ENCODE data around the gene SLC26A5.
"Not testable (repeated sequence)": the region's sequence is repeated elsewhere in the genome, so short reads cannot be mapped to it uniquely, and the experiment has no call there.

The SLC26A5 gene

DNA sequence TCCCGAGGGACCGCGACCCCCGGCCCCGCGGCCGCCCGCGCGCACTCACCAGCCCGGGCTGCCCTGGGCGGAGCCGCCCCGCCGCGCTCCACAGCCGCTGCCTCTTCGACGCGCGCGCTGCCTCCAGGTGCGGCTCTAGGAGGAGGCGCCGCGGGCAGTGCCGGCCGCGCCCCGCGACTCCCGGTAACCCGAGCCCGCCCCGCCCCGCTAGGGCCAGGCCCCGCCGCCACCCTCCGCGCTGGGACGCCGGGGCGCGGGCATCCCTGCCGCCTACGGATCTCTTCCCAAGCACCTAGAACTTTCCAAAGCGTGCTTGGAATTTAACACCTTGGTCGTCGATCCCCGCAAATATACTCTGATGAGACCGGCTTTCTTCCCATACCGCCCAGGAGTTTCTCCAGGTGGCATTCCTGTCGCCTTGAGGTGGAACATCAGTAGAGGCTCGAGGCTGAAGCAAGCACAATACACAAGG lies at the start of gene SLC26A5:
Gene SLC26A5 (minus strand): TSS at position 159 of the 472 bp plus-strand sequence. CDS start 24,693 bp downstream, outside the sequence.
- no peak for DNase-seq

DNA sequence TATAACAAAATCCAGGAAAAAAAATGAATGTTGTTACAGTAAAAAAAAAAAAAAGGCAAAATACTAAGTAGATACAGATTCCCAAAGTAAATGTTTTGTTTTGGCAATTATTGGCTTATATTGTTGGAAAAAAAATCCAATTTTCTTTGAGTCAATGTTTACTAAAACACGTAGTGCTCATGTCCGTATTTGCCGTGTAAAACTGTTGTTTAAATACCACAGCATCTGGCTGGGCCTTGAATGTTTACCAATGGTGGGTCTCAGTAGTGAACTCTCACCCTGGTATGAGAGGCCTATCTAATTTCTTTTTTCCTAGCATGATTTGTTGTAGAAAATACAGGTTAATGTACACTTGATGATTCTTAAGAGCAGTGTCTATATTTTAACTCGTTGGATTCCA lies 41.4 kb upstream of the SLC26A5 start:
- DNase-seq, result no peak

GRCh38 chr7:103486873-103487272 lies 40.9 kb upstream of the SLC26A5 start:
- not testable (repeated sequence) for DNase-seq

DNA sequence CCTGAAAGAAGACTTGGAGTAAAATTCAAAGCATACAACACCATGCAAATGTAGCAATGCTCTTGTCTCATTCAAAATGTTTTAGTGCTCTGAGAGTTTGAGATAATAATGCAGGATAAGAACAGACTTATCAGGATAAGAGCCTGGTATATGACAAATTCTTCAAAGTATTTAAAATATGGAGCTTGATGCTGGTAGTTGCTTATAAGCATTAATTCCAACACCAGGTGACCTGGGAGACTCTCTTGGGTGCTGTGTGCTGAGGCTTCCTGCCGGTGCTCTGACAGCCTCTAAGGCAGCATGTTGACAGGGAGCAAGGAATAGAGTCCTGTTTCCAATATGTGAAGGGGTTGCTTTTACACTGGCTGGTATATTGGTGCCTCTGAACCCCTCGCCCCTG lies 34.8 kb upstream of the SLC26A5 start:
- DNase-seq, result no peak

- no peak for DNase-seq
Measured at GRCh38 chr7:103474956-103475355, 28.9 kb upstream of the SLC26A5 start.

GRCh38 chr7:103469095-103469948 lies 23.3 kb upstream of the SLC26A5 start:
- no peak for DNase-seq

DNA sequence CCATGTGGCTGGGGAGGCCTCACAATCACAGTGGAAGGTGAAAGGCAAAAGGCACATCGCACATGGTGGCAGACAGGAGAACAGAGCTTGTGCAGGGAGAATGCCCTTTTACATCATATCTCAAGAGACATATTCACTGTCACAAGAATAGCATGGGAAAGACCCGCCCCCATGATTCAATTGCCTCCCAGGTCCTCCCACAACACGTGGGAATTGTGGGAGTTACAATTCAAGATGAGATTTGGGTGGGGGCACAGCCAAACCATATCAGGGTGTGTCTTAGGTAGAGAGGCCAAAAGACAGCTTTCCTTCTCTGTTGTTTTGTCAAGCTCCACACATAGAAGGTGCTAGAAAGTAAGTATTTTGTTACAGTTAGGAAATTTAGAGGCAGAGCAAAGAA lies 20.8 kb upstream of the SLC26A5 start:
- DNase-seq, result no peak

GRCh38 chr7:103462358-103462757 lies 16.4 kb upstream of the SLC26A5 start:
- no peak for DNase-seq

DNA sequence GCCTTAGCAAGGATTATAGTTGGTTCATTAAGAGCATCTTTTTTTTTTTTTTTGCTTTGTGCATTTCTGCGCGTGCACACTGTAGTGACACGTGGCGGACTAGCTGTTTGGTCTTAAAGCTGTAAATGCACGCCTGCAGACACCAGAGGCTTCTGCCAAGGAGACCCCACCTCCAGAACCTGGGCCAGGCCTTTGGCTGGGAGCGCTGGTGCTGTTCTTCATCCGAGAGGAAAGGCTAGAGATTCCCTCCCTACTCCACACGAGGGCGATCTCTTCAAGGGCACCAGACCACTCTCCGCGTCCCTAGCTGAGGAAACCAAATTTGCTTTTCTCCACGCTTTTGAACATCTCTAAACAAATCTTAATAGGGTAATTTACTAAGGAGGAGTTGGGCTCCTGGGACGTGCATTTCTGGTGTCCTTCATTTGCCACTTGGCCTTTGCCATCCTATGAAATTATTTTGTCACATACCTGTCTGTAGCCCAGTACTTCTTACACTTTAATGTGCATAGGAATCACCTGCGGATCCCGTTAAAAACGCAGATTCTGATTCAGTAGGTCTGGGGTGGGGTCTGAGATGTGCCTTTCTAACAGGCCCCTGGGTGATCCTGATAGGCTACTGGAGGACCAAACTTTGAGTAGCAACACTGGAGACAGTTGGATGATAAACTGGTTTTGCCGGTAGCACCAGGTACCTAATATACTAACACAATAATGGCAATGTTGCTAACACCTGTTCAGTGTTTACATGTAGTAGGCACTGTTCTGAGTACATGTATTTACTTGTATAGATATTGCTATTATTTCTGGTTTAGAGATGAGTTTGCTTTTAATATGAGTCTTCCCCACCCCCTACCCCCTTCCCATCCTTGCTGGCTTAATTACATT lies 1.3 kb upstream of the SLC26A5 start:
- peak; percentile 76 for DNase-seq

GRCh38 chr7:103445228-103446048 lies 569 bp downstream of the SLC26A5 start:
- no peak for DNase-seq

DNA sequence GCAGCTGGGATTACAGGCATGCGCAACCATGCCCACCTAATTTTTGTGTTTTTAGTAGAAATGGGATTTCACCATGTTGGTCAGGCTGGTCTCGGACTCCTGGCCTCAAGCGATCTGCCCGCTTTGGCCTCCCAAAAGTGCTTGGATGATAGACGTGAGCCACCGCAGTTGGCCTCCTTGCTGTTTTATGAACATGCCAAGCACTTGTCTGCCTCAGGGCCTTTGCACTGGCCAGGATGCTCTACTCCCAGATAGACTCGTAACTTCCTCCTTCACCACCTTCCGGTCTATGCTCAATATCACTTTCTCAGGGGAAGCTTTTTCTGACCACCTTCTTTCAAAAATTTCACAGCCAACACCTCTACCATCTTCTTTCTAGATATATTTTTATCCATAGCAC lies 6.3 kb downstream of the SLC26A5 start:
- DNase-seq, result no peak

GRCh38 chr7:103437623-103438022 lies 8.4 kb downstream of the SLC26A5 start:
- DNase-seq, result no peak

GRCh38 chr7:103432712-103433111 lies 13.3 kb downstream of the SLC26A5 start:
- DNase-seq, result no peak

DNA sequence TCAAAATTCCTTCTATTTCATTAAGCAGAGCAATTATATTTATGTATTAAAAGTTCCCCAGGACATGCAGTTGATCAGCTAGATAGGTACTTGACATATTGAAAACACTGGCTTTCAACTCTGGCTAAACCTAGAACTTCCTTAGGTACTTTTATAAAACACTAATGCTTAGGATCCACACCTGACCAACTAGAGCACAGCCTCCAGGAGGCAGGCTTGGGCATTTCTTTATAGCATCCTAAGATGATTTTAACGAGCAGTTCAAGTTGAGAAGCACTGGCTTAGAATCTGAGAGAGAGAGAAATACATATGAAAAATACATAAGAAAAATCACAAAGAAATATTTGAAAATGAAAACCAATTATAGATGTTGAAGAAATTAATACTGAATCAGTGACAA lies 20.8 kb downstream of the SLC26A5 start:
- DNase-seq, result no peak

DNA sequence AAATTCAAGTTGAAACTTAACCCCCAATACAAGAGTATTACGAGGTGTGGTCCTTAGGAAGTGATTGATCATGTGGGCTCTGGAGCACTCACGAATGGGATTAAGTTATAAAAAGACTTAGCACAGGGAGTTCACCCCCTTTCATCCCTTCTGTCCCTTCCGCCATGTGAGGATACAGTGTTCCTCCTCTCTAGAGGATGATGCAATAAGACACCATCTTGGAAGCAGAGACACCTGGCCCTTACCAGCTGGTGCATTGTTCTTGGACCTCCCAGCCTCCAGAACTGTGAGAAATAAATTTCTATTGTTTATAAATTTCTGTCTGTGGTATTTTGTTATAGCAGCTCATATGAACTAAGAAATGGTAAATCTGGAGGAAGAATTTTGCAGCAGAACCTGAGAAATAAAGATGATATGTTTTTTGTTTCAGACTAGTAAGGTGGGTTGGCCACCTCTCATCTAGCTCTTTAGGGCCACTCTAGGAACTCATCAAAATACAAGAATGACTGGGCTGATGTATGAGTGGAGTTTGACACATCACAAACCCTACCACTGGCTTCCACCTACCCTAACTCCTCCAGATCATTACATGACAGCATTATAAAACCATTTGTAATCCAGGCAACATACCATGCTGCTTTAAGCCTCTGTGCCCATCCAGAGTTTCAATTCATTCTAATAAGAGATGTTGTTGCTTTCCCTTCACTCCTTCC lies 22.4 kb downstream of the SLC26A5 start:
- peak; percentile 43 for DNase-seq

DNA sequence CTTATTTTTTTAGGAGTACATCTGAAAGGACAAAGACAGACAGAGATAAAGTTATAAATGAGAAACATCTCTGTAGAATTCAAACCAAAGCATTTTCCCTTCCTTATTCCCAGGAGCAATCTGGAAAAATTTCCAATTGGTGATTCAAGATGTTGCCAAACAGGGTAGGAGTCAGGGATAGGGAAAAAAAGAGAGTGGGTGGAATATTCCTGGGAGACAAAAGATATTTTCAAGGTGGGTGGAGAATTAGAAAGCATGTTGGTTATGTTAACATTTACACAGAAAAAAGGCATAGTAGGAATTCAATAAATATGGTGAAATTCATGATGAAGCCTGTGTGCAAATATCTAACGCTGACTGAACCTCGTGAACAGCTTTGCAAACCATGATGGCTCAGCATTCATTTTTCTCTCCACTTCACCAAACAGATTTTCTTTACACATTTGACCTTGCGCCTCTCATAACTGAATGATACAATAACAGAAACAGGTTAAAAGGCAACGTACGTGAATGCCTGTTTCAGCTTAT lies 25.1 kb downstream of the SLC26A5 start:
- no peak for DNase-seq

- no peak for DNase-seq
Measured at GRCh38 chr7:103418241-103418640, 27.8 kb downstream of the SLC26A5 start.

DNA sequence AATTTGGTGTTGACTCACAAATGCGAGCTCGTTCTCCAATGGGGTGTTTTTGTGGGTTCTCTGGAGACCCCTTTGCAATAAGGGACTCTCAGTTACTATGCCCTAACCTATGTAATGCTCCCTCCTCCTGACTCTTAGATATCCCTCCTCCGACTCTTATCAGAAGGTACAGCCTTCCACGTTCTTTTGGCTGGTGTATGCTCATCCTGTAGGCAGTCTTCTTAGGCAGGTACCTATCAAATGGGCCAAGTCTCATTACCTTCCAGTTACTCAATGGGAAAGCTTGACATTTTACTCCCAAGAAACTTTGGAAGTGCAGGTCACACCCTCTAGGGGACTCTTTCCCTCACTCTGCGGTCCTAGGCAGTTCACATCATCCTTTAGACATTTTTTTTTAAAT lies 32.6 kb downstream of the SLC26A5 start:
- DNase-seq, result no peak

- no peak for DNase-seq
Measured at GRCh38 chr7:103412151-103412550, 33.9 kb downstream of the SLC26A5 start.

GRCh38 chr7:103405789-103406613 lies 40.0 kb downstream of the SLC26A5 start:
- DNase-seq, result peak; percentile 48

DNA sequence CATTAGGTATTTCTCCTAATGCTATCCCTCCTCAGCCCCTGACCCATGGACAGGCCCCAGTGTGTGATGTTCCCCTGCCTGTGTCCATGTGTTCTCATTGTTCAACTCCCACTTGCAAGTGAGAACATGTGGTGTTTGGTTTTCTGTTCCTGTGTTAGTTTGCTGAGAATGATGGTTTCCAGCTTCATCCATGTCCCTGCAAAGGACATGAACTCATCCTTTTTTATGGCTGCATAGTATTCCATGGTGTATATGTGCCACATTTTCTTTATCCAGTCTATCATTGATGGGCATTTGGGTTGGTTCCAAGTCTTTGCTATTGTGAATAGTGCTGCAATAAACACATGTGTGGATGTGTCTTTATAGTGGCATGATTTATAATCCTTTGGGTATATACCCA lies 46.3 kb downstream of the SLC26A5 start:
- not testable (repeated sequence) for DNase-seq

Data from NCI-H2171 treated with DMSO at 0.1 percent for 48 hours (cell line).